Measurements from ENCODE around the gene CT55. TPM values are rescaled to one million over a fixed set of nuclear protein-coding genes. Genes with fewer than 3 reads are reported as not detected.
"Not testable (repeated sequence)": the region's sequence is repeated elsewhere in the genome, so short reads cannot be mapped to it uniquely, and the experiment has no call there.

CT55 gene, protein sequence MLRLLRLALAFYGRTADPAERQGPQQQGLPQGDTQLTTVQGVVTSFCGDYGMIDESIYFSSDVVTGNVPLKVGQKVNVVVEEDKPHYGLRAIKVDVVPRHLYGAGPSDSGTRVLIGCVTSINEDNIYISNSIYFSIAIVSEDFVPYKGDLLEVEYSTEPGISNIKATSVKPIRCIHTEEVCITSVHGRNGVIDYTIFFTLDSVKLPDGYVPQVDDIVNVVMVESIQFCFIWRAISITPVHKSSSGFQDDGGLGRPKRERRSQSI
- not detected for total RNA-seq

DNA sequence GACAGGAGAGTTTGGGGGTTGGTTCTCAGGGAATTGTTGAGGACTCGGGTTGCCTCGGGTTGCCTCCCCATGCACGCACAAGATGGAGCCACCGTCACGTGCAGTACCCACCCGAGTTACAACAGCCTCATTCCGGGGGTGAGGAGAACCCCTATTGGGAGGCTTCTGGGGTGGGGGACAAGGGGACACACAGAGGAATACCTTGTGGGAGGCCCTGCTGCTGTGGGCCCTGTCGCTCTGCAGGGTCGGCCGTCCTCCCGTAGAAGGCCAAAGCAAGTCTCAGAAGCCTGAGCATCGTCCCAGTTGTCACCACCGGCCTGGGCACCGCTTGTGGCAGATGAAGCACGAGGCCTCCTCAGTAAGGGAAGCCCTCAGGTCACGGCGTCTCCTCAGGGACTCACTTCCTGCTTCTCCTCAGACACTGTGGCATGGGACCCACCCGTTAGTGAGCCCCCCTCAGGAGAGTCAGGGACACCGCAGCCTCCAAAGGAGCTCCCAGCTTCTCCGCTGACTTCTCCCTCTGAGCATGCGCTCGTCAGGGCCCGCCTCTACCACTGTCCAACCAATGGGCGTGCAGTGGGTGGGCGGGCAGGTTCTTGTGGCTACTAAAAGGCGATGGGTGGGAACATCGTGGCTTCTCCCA lies at the start of gene CT55:
CT55 (minus strand) TSS at position 522 of the 643 bp plus-strand sequence; CDS start at position 295, 227 bp downstream.
- H3K4me3 Mint-ChIP-seq, result no peak within 1 kb of the TSS
- intact Hi-C loops (cut with micrococcal nuclease), result no loop called here
- ChIA-PET POLR2A (no interaction called here), CTCF (no interaction called here)
- peaks cover 5% of the 10 kb centered on the region for H3K27me3 Mint-ChIP-seq
- peaks cover 6% of the 10 kb centered on the region for H3K4me1 Mint-ChIP-seq (ENCODE audit: low read depth)
- no peaks in the 10 kb centered on the region for H3K36me3 Mint-ChIP-seq
- no peaks in the 10 kb centered on the region for H3K9me3 Mint-ChIP-seq
- DNase-seq, result no peak
- no peak within 1 kb of the TSS for H3K27ac Mint-ChIP-seq

DNA sequence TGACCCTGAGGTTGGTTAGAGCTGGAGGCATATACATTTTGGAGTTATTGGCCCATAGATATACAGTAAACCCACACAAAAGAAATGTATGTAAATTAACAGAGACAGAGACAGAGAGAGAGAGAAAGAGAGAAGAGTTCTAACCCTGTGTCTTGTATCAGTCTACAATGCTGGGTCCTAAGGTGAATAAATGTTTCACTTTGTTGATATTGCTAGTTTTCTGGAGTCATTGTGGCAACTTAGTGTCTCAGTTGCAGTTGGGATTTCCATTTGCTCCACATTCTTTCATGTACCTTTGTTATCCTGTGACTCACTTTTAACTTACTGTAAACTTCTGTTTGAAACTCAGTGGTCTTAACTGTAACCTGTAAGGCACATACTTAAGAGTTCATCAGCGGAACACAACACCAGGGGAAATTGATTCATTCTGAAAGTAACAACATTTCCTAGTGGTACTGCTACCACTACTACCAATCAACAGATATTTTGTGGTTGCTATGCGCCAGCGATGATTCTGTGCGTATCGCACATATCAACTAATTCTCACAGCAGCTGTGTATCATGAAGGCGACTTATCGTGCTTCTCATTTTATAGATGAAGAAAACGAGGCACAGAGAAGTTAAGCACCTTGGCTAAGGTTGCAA lies 42.1 kb upstream of the CT55 start:
- Mint-ChIP-seq H3K27me3 (no peaks in the 10 kb centered on the region), H3K27ac (peak overlapping the region; percentile 64), H3K4me1 (ENCODE audit: low read depth) (peaks cover 24% of the 10 kb centered on the region), H3K4me3 (peak overlapping the region; percentile 10), H3K36me3 (no peaks in the 10 kb centered on the region), H3K9me3 (no peaks in the 10 kb centered on the region)
- ChIA-PET CTCF (no interaction called here), POLR2A (no interaction called here)
- peak; percentile 73 for DNase-seq
- intact Hi-C loops (cut with micrococcal nuclease), result no loop called here

DNA sequence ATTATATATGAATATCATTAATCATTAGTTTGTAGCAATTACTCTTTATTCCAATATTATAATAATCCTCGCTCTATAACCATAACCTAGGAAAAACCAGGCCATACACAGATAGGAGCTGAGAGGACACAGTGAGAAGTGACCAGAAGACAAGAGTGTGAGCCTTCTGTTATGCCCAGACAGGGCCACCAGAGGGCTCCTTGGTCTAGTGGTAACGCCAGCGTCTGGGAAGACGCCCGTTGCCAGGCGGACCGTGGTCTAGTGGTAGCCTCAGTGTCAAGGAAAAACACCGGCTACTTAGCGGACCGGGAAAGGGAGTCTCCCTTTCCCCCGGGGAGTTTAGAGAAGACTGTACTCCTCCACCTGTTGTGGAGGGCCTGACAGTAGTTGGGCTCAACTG lies 35.2 kb upstream of the CT55 start:
- CTCF ChIA-PET, result interaction anchor here (0.6 to 1.2 kb wide), 2 partner anchors 89 to 445 kb away, joined by 3 read pairs; no protein-coding TSS in a partner anchor

DNA sequence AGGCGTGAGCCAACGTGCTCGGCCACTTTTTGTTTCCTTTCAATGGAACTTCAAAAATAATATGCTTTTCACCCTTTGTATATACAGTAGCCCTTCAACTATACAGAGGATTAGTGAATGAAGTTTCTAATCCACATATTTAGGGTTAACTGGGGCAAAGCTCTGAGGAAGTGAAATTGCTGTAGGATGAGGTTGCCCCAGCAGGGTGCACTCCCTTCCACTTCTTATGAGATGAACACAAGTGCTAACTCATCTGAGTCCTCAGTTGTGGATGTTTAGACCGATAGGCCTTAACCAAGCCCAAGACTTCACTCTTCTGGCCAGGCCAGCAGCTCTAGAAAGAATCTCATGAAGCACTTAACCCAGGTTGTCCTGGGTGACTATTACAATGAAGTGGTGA lies 29.1 kb upstream of the CT55 start:
- H3K4me3 Mint-ChIP-seq, result no peak overlapping the region
- H3K9me3 Mint-ChIP-seq, result no peaks in the 10 kb centered on the region
- intact Hi-C loops (cut with micrococcal nuclease), result no loop called here
- DNase-seq, result no peak
- ChIA-PET POLR2A (no interaction called here), CTCF (no interaction called here)
- peaks cover 5% of the 10 kb centered on the region for H3K27me3 Mint-ChIP-seq
- no peaks in the 10 kb centered on the region for H3K36me3 Mint-ChIP-seq
- H3K27ac Mint-ChIP-seq, result no peak overlapping the region
- H3K4me1 Mint-ChIP-seq (ENCODE audit: low read depth), result no peaks in the 10 kb centered on the region

More for the DNA sequence above, 35.2 kb upstream of the CT55 start:
- DNase-seq, result peak; percentile 53
- POLR2A ChIA-PET; H3K9me3 Mint-ChIP-seq; H3K27me3 Mint-ChIP-seq; H3K36me3 Mint-ChIP-seq; H3K4me1 Mint-ChIP-seq (ENCODE audit: low read depth); intact Hi-C loops (cut with micrococcal nuclease); H3K4me3 Mint-ChIP-seq; H3K27ac Mint-ChIP-seq: not testable (repeated sequence)

DNA sequence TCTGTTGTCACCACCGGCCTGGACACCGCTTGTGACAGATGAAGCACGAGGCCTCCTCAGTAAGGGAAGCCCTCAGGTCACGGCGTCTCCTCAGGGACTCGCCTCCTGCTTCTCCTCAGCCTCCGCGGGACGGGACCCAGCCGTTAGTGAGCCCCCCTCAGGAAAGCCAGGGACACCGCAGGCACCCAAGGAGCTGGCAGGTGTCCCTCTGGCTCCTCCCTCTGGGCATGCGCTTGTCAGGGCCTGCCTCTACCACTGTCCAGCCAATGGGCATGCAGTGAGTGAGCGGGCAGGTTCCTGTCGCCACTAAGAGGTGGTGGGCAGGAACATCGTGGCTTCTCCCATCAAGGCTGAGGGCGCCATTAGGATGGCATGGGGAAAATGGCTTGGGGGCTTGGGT lies 23.5 kb upstream of the CT55 start:
- H3K27ac Mint-ChIP-seq, result no peak overlapping the region

DNA sequence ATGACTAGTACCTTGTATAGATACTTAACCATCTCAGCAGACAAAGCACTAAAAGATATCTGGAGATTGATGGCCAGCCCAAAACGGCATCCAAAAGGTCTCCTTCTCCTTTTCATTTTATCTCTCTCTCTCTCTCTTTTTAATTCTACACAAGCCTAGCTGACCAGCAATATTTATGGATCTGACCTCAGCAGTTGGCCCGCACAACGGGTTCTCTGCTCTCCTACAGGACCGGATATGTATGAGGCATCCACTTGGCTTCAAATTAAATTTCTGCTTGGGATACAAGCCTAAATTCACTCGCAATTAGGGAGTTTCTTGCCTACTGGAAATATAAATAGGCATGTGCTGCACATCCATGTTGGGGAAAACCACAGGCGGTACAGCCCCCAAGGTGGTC lies 22.5 kb upstream of the CT55 start:
- ChIA-PET CTCF (no interaction called here), POLR2A (no interaction called here)
- intact Hi-C loops (cut with micrococcal nuclease), result no loop called here
- no peak overlapping the region for H3K27ac Mint-ChIP-seq
- H3K27me3 Mint-ChIP-seq, result no peaks in the 10 kb centered on the region
- no peaks in the 10 kb centered on the region for H3K9me3 Mint-ChIP-seq
- H3K36me3 Mint-ChIP-seq, result no peaks in the 10 kb centered on the region
- no peaks in the 10 kb centered on the region for H3K4me1 Mint-ChIP-seq (ENCODE audit: low read depth)
- H3K4me3 Mint-ChIP-seq, result no peak overlapping the region
- DNase-seq, result no peak

More for the DNA sequence above, 23.5 kb upstream of the CT55 start:
- H3K4me1 Mint-ChIP-seq (ENCODE audit: low read depth), result no peaks in the 10 kb centered on the region
- no peaks in the 10 kb centered on the region for H3K27me3 Mint-ChIP-seq
- no peak overlapping the region for H3K4me3 Mint-ChIP-seq
- intact Hi-C loops (cut with micrococcal nuclease), result no loop called here
- ChIA-PET POLR2A (no interaction called here), CTCF (no interaction called here)
- H3K36me3 Mint-ChIP-seq, result no peaks in the 10 kb centered on the region
- H3K9me3 Mint-ChIP-seq, result no peaks in the 10 kb centered on the region
- no peak for DNase-seq

DNA sequence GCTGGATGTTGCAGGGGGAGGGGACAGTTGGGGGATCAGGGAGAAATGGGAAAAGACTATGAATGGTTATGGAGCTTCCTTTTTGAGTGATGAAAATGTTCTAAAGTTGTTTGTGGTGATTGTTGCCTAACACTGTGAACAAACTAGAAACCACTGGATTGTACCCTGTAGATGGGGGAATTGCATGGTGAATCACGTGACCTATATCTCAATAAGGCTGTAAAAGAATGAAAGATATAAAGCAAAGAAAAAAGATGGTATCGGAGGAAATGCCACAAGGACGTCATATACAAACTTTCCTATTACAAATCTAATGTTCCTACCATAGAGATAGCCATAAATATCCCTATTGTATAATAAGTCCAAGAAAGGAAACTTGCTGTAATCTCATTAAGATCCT lies 20.6 kb upstream of the CT55 start:
- no peaks in the 10 kb centered on the region for H3K4me1 Mint-ChIP-seq (ENCODE audit: low read depth)
- H3K27ac Mint-ChIP-seq, result no peak overlapping the region
- ChIA-PET POLR2A (no interaction called here), CTCF (no interaction called here)
- no peaks in the 10 kb centered on the region for H3K36me3 Mint-ChIP-seq
- DNase-seq, result no peak
- no peaks in the 10 kb centered on the region for H3K27me3 Mint-ChIP-seq
- no peak overlapping the region for H3K4me3 Mint-ChIP-seq
- intact Hi-C loops (cut with micrococcal nuclease), result no loop called here
- no peaks in the 10 kb centered on the region for H3K9me3 Mint-ChIP-seq

DNA sequence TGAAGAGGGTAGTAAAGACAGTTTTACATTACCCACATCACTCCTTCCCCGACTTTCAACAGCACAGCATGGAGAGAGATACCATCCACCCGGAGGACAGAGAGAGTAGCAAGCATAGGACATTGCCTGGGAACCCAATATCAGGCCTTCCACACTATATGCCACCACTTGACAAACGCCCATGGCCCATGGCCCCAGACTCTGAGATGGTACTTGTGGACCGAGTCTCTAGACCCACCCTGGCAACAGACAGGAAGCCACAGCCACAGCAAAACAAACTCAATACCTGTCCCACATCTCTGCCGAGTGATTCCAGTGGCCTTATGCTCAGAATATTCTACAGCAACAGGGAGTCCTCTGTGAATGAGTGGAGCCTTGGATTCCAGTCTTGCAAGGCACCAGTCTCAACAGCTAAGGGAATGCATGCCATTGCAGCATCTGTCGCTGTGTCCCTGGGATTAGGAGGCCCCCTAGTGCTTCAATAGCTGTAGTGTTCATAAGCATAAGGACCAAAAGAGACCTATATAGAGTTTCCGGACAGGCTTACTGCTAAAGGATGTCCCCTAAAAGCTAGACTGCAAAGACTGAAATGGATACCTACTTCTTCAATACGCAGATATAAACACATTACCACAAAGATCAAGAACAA lies 14.7 kb upstream of the CT55 start:
- Mint-ChIP-seq H3K27me3 (peaks cover 4% of the 10 kb centered on the region), H3K36me3 (no peaks in the 10 kb centered on the region), H3K4me3 (no peak overlapping the region), H3K9me3 (no peaks in the 10 kb centered on the region), H3K4me1 (ENCODE audit: low read depth) (no peaks in the 10 kb centered on the region), H3K27ac (no peak overlapping the region)
- intact Hi-C loops (cut with micrococcal nuclease), result loop anchor here (1.0 kb wide), 1 partner anchor 221 kb away; no protein-coding TSS in a partner anchor
- DNase-seq, result peak; percentile 39
- ChIA-PET CTCF (interaction anchor here (0.6 to 1.1 kb wide), 3 partner anchors 74 to 231 kb away, joined by 3 to 36 read pairs (median 4); no protein-coding TSS in a partner anchor), POLR2A (no interaction called here)

DNA sequence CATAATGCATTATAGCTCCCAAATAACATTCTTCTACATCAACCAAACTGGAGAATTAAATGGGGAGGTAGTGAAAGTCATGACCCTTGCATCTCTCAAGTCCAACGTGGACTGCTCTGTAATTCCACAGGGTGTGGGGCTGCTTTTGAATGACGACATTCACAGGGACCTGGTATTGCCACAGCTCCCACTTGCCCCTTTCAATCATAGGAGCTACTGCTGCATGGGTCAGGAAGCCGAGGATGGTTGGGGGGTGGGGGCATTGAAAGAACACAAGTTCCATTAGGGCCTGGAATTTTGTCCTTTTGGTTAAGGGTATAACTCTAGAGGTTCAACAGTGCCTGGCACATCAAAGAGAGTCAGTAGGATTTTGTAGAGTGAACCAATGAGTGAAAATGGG lies 7.4 kb upstream of the CT55 start:
- H3K4me1 Mint-ChIP-seq (ENCODE audit: low read depth), result no peaks in the 10 kb centered on the region
- no peak overlapping the region for H3K27ac Mint-ChIP-seq
- CTCF ChIA-PET, result interaction anchor here (1.5 kb wide), 1 partner anchor 67 kb away, joined by 5 read pairs; no protein-coding TSS in a partner anchor
- peaks cover 2% of the 10 kb centered on the region for H3K27me3 Mint-ChIP-seq
- DNase-seq, result no peak
- POLR2A ChIA-PET, result no interaction called here
- H3K4me3 Mint-ChIP-seq, result no peak overlapping the region
- H3K9me3 Mint-ChIP-seq, result no peaks in the 10 kb centered on the region
- H3K36me3 Mint-ChIP-seq, result no peaks in the 10 kb centered on the region
- intact Hi-C loops (cut with micrococcal nuclease), result no loop called here

DNA sequence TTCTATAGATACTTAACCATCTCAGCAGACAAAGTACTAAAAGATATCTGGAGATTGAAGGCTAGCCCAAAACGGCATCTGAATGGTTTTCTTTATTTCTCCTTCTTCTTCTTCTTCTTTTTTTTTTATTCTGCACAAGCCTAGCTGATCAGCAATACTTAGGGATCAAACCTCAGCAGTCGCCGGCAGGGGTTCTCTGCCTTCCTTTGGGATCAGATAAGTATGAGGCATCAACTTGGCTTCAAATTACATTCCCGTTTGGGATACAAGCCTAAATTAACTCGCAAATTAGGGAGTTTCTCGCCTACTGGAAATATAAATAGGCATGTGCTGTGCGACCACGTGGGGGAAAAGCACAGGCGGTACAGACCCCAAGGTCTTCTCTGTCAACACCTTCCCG lies 730 bp downstream of the CT55 start:
- Mint-ChIP-seq H3K4me1 (ENCODE audit: low read depth) (peaks cover 6% of the 10 kb centered on the region), H3K27ac (no peak overlapping the region), H3K36me3 (no peaks in the 10 kb centered on the region), H3K27me3 (peaks cover 5% of the 10 kb centered on the region), H3K4me3 (no peak overlapping the region), H3K9me3 (no peaks in the 10 kb centered on the region)
- CTCF ChIA-PET, result no interaction called here
- intact Hi-C loops (cut with micrococcal nuclease), result no loop called here
- POLR2A ChIA-PET, result no interaction called here
- DNase-seq, result no peak

DNA sequence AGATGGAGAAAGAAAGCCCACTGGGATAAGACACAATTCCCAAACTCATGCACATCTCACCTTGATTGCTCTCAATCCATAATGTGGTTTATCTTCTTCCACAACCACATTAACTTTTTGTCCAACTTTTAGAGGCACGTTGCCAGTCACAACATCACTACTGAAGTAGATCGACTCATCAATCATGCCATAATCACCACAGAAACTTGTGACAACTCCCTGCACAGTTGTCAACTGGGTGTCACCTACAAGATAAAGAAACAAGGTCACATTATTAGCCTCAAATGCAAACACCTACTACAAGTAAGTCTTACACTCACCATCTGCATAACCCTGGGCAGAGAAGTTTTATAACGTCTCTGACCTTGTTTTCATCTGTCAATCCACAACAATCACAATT lies 1.7 kb downstream of the CT55 start:
- intact Hi-C loops (cut with micrococcal nuclease); H3K27me3 Mint-ChIP-seq; H3K27ac Mint-ChIP-seq; POLR2A ChIA-PET; H3K4me3 Mint-ChIP-seq; CTCF ChIA-PET; DNase-seq; H3K36me3 Mint-ChIP-seq; H3K4me1 Mint-ChIP-seq (ENCODE audit: low read depth); H3K9me3 Mint-ChIP-seq: not testable (repeated sequence)

DNA sequence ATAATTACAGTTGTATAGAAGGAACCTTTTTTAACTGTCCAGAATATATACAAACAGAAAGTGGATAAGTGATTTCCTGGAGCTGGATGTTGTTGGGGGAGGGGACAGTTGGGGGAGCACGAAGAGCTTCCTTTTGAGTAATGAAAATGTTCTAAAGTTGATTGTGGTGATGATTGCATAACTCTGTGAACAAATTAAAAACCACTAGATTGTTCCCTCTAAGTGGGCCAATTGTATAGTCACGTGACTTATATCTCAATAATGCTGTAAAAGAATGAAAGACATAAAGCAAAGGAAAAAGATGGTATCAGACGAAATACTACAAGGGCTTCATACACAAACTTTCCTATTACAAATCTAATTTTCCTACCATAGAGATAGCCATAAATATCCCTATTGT lies 2.7 kb downstream of the CT55 start:
- intact Hi-C loops (cut with micrococcal nuclease), result no loop called here
- H3K36me3 Mint-ChIP-seq, result no peaks in the 10 kb centered on the region
- CTCF ChIA-PET, result interaction anchor here (0.6 kb wide), 2 partner anchors 56 to 174 kb away, joined by 3 to 4 read pairs; no protein-coding TSS in a partner anchor

More for the DNA sequence above, 2.7 kb downstream of the CT55 start:
- Mint-ChIP-seq H3K4me1 (ENCODE audit: low read depth) (peaks cover 6% of the 10 kb centered on the region), H3K27ac (no peak overlapping the region), H3K27me3 (peaks cover 3% of the 10 kb centered on the region), H3K9me3 (no peaks in the 10 kb centered on the region), H3K4me3 (no peak overlapping the region)
- POLR2A ChIA-PET, result no interaction called here
- no peak for DNase-seq

Data from activated CD4-positive, alpha-beta memory T cell treated with anti-CD3 and anti-CD28 coated beads for 36 hours (primary cell).